ENCODE measurements around the gene STRIT1.

DNA sequence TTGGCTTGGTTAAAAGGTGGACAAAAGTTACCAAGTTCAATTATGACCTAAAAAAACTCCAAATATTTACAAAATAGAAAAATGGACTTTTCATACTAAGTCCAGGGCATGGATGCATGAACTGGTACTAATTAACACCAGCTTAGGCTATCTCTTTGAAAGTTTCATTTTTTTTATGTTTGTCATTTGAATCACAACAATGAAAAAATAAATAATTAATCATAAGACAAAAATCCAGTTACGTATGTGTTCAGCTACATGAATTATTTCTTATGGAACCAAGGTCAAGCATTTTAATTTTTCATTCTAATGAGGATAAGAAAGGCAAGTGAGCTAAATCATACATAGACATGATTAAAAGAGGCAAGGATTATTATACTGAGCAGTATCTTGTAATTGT lies 23.7 kb upstream of the STRIT1 start:
- TF ChIP-seq, protein P1, sequence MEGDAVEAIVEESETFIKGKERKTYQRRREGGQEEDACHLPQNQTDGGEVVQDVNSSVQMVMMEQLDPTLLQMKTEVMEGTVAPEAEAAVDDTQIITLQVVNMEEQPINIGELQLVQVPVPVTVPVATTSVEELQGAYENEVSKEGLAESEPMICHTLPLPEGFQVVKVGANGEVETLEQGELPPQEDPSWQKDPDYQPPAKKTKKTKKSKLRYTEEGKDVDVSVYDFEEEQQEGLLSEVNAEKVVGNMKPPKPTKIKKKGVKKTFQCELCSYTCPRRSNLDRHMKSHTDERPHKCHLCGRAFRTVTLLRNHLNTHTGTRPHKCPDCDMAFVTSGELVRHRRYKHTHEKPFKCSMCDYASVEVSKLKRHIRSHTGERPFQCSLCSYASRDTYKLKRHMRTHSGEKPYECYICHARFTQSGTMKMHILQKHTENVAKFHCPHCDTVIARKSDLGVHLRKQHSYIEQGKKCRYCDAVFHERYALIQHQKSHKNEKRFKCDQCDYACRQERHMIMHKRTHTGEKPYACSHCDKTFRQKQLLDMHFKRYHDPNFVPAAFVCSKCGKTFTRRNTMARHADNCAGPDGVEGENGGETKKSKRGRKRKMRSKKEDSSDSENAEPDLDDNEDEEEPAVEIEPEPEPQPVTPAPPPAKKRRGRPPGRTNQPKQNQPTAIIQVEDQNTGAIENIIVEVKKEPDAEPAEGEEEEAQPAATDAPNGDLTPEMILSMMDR (IDR thresholded peaks at IDR 0.05; ENCODE audit: poor library complexity): no peak
- TF ChIP-seq EZH2phosphoT487 (IDR thresholded peaks at IDR 0.05; ENCODE audit: low read depth, severe bottlenecking, unreplicated experiment) (no peak), EZH2 (IDR thresholded peaks at IDR 0.05; ENCODE audit: borderline replicate concordance) (no peak)

Data from hepatocyte (in vitro differentiated cells).